ENCODE measurements around the gene SH2D3A.

SH2D3A gene

DNA sequence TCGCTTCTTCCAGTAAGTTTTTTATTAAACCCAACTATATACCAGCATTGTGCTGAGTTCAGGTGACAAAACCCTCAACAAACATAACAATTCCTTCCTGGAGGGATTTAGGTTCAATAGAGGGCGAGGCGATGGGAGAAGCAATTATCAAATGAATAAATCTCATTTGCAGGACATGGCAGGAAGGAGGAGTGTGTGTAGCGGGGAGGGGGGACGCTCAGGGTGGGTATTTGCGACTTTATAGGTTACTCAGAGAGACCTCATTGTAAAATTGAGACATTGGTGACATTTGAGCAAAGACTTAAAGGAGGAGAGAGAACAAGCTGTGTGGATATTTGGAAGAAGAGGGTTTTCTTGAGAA, 50.6 kb downstream of the SH2D3A start:
- Histone ChIP-seq H3K27me3 (ENCODE audit: insufficient read depth, low read length, poor library complexity, severe bottlenecking) (no peaks in the 10 kb centered on the region), H3K9me2 (replicated peaks; ENCODE audit: low read depth, low read length) (no peaks in the 10 kb centered on the region), H3K4me1 (ENCODE audit: insufficient read depth, low read length, poor library complexity, severe bottlenecking) (no peaks in the 10 kb centered on the region), H3F3A (ENCODE audit: low read depth) (no peaks in the 10 kb centered on the region), H3K9me3 (ENCODE audit: insufficient read depth, low read depth, low read length) (no peaks in the 10 kb centered on the region), H3K4me3 (ENCODE audit: low read length, poor library complexity, severe bottlenecking) (no peak overlapping the region), H3K9ac (ENCODE audit: low read depth, low read length, poor library complexity, severe bottlenecking) (no peak overlapping the region), H4K20me1 (ENCODE audit: insufficient read depth, low read length, poor library complexity, severe bottlenecking) (no peaks in the 10 kb centered on the region), H3K36me3 (ENCODE audit: insufficient read depth, low read length) (no peaks in the 10 kb centered on the region), H3K79me2 (ENCODE audit: insufficient read depth, low read length) (no peaks in the 10 kb centered on the region), H2AFZ (ENCODE audit: low read length) (no peak overlapping the region), H3K4me2 (ENCODE audit: low read depth, low read length, poor library complexity, severe bottlenecking) (no peak overlapping the region)
- TF ChIP-seq EZH2phosphoT487 (IDR thresholded peaks at IDR 0.05; ENCODE audit: borderline replicate concordance) (no peak), CTCF (conservative IDR thresholded peaks at IDR 0.05; ENCODE audit: low read length) (no peak)

- H2AFZ ChIP-seq (ENCODE audit: low read length) = no peak overlapping the region
- no peaks in the 10 kb centered on the region for H3K27me3 ChIP-seq (ENCODE audit: insufficient read depth, low read length, poor library complexity, severe bottlenecking)
- H3K4me2 ChIP-seq (ENCODE audit: low read depth, low read length, poor library complexity, severe bottlenecking) = no peak overlapping the region
- no peak overlapping the region for H3K4me3 ChIP-seq (ENCODE audit: low read length, poor library complexity, severe bottlenecking)
- H4K20me1 ChIP-seq (ENCODE audit: insufficient read depth, low read length, poor library complexity, severe bottlenecking) = no peaks in the 10 kb centered on the region
- H3F3A ChIP-seq (ENCODE audit: low read depth) = no peaks in the 10 kb centered on the region
- no peaks in the 10 kb centered on the region for H3K9me3 ChIP-seq (ENCODE audit: insufficient read depth, low read depth, low read length)
- H3K36me3 ChIP-seq (ENCODE audit: insufficient read depth, low read length) = no peaks in the 10 kb centered on the region
- no peaks in the 10 kb centered on the region for H3K4me1 ChIP-seq (ENCODE audit: insufficient read depth, low read length, poor library complexity, severe bottlenecking)
- no peaks in the 10 kb centered on the region for H3K79me2 ChIP-seq (ENCODE audit: insufficient read depth, low read length)
- H3K9me2 ChIP-seq (replicated peaks; ENCODE audit: low read depth, low read length) = no peaks in the 10 kb centered on the region
- TF ChIP-seq EZH2phosphoT487 (IDR thresholded peaks at IDR 0.05; ENCODE audit: borderline replicate concordance) (no peak), CTCF (conservative IDR thresholded peaks at IDR 0.05; ENCODE audit: low read length) (no peak)
- no peak overlapping the region for H3K9ac ChIP-seq (ENCODE audit: low read depth, low read length, poor library complexity, severe bottlenecking)
These were observed 52.3 kb downstream of the SH2D3A start for GRCh38 chr19:6714749-6715555.

- Histone ChIP-seq H4K20me1 (ENCODE audit: insufficient read depth, low read length, poor library complexity, severe bottlenecking) (no peaks in the 10 kb centered on the region), H3K27me3 (ENCODE audit: insufficient read depth, low read length, poor library complexity, severe bottlenecking) (no peaks in the 10 kb centered on the region), H3K9me2 (replicated peaks; ENCODE audit: low read depth, low read length) (no peaks in the 10 kb centered on the region), H3K4me2 (ENCODE audit: low read depth, low read length, poor library complexity, severe bottlenecking) (no peak overlapping the region), H2AFZ (ENCODE audit: low read length) (no peak overlapping the region), H3K4me1 (ENCODE audit: insufficient read depth, low read length, poor library complexity, severe bottlenecking) (no peaks in the 10 kb centered on the region), H3K79me2 (ENCODE audit: insufficient read depth, low read length) (no peaks in the 10 kb centered on the region), H3K36me3 (ENCODE audit: insufficient read depth, low read length) (no peaks in the 10 kb centered on the region), H3K4me3 (ENCODE audit: low read length, poor library complexity, severe bottlenecking) (no peak overlapping the region), H3K9ac (ENCODE audit: low read depth, low read length, poor library complexity, severe bottlenecking) (no peak overlapping the region), H3K9me3 (ENCODE audit: insufficient read depth, low read depth, low read length) (no peaks in the 10 kb centered on the region), H3F3A (ENCODE audit: low read depth) (no peaks in the 10 kb centered on the region)
- TF ChIP-seq EZH2phosphoT487 (IDR thresholded peaks at IDR 0.05; ENCODE audit: borderline replicate concordance) (no peak), CTCF (conservative IDR thresholded peaks at IDR 0.05; ENCODE audit: low read length) (no peak)
These were observed 53.2 kb downstream of the SH2D3A start for GRCh38 chr19:6713773-6714692.
